ENCODE measurements around the gene PPIA.
"Not testable (repeated sequence)": the region's sequence is repeated elsewhere in the genome, so short reads cannot be mapped to it uniquely, and the experiment has no call there.

Gene PPIA

DNA sequence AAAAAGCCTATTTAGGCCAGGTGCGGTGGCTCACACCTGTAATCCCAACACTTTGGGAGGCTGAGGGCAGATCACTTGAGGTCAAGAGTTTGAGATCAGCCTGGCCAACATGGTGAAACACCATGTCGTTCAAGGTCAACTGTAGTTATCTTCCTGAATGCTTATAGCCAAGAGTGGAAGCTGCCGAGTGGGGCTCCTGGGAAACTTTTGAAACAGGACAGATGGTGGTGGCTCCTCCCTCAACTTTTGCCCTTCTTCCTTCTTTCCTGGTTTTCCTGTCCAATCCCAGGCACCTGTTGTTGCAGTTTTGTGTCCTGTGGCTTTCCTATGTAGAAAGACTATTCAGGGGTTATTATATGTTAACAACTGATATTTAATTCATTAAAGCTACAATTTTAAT lies 8.7 kb upstream of the PPIA start:
- no peak for DNase-seq (ENCODE audit: low read depth in 2 of 2)

- no peak for DNase-seq (ENCODE audit: low read depth in 2 of 2)
Measured at GRCh38 chr7:44789990-44790389, 6.5 kb upstream of the PPIA start.

DNA sequence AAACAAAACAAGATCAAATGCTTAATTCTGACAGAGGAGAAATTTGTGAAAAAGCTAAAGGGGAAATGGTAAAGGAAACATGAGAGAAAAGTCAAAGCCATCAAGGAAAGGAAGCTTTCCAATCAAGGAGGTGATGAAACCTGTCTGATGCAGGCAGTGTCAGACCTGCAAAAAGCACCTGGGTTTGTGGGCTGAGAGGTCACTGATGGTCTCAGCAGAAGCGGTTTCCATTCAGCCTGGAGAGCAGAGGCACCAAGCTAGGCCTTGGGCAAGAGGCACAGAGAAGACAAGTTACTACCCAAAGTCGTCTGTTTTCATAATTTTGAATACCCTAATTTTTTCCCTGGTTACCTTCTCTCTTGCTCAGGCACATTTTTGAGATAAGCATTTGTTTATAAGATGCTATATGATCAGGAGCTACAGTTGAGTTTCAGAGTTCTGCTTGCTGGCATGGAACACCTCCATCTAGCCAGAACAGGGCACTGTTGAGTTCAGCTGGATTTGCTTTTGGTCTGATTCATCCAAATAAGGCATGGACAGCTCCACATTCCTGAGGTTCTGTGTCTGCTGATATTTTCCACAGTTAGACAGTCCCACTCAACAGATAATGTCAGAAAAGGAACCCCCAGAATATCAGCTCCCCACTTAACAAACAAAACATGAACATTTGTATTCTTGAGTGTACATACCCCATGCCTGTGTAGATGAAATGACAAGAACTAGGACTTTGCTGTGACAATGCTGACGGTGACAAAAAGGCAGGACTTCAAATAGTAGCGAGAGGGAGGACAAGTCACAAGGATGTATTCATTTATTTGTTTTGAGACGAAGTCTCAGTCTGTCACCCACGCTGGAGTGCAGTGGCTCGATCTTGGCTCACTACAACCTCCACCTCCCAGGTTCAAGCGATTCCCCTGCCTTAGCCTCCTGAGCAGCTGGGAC lies 4.9 kb upstream of the PPIA start:
- no peak for DNase-seq (ENCODE audit: low read depth in 2 of 2)

GRCh38 chr7:44793919-44794318 lies 2.6 kb upstream of the PPIA start:
- DNase-seq (ENCODE audit: low read depth in 2 of 2), result no peak

- no peak for DNase-seq (ENCODE audit: low read depth in 2 of 2)
Measured at GRCh38 chr7:44794331-44794730, 2.1 kb upstream of the PPIA start.

DNA sequence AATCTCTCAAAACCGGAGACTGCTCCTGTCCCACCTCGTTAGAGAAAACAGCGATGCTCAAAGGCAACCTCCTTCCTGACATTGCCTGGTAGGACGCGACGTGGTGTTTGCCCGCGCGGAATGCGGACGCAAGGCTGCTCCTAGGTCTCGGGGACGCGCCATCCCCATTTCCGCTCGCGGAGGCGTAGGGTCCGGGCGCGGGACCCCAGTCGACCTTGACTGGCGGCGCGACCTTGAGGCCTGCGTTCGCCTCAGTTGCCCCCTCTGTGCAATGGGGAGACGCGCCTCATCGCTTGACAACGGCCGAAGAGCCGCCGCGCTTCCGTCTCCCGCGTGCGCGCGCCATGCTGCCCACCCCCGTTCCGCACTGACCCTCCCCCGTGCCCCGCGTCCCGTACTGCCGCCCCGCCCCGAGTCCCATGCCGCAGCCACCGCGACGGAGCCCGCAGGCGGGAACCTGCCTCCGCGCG lies 412 bp upstream of the PPIA start:
- DNase-seq (ENCODE audit: low read depth in 2 of 2), result no peak

GRCh38 chr7:44797329-44798258 lies 1.1 kb downstream of the PPIA start:
- DNase-seq (ENCODE audit: low read depth in 2 of 2), result peak; percentile 64 to 68

DNA sequence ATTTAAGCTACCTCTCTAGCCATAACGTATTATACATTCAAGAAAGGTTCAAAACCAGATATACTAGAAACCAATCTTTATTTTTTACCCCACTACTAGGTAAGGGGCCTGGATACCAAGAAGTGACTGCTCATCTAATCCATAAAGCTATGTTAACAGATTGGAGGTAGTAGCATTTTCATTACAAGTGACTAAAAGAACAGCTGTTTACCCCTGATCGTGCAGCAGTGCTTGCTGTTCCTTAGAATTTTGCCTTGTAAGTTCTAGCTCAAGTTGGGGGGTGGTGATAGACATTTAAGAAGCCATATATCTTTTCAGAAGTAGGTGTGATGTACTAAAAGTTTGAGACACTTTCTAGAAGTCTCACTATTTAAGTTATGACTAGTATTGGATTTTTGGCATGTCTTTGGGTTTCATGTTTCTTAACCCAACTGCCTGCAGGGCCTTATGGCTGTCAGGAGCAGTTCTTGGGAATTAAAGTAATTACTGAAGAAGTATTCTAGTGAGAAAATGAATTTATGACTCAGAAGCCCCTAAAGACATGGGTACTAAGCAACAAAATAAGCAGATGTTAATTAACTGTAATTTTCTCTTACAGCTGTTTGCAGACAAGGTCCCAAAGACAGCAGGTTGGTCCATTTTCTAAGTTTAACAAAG lies 2.3 kb downstream of the PPIA start:
- DNase-seq (ENCODE audit: low read depth in 2 of 2), result no peak

DNA sequence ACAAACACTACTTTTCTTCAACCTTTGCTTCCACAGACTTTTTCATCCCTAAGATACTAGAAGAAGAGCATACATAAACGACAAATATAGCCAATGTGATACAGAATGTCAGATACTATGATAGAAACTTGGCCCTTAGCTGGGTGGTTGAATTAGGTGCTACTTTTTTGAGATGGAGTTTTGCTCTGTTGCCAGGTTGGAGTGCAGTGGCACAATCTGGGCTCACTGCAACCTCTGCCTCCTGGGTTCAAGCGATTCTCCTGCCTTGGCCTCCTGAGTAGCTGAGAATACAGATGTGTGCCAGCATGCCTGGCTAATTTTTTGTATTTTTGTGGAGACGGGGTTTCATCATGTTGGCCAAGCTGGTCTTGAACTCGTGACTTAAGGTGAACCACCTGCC lies 3.5 kb downstream of the PPIA start:
- no peak for DNase-seq (ENCODE audit: low read depth in 2 of 2)

GRCh38 chr7:44801890-44802289 lies 5.4 kb downstream of the PPIA start:
- DNase-seq (ENCODE audit: low read depth in 2 of 2), result no peak

- DNase-seq (ENCODE audit: low read depth in 2 of 2), result no peak
Measured at GRCh38 chr7:44802418-44803025, 6.0 kb downstream of the PPIA start.

DNA sequence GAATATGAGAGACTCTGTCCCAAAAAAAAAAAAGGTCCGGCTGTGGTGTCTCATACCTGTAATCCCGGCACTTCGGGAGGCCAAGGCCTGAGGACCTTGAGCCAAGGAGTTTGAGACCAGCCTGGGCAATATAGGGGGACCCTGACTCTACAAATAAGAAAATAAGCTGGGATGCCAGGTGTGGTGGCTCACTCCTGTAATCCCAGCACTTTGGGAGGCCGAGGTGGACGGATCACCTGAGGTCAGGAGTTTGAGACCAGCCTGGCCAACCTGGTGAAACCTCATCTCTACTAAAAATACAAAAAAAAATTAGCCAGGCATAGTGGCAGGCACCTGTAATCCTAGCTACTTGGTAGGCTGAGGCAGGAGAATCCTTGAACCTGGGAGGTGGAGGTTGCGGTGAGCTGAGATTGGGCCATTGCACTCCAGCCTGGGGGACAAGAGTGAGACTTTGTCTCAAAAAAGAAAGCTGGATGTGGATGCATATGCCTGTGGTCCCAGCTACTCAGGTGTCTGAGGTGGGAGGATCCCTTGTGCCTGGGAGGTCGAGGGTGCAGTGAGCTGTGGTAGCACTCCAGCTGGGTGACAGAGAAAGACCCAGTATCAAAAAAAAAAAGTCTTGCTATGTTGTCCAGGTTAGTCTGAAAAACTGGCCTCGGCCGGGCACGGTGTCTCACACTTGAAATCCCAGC lies 7.5 kb downstream of the PPIA start:
- DNase-seq (ENCODE audit: low read depth in 2 of 2), result not testable (repeated sequence)

- no peak for DNase-seq (ENCODE audit: low read depth in 2 of 2)
Measured at GRCh38 chr7:44805950-44806349, 9.5 kb downstream of the PPIA start.

DNA sequence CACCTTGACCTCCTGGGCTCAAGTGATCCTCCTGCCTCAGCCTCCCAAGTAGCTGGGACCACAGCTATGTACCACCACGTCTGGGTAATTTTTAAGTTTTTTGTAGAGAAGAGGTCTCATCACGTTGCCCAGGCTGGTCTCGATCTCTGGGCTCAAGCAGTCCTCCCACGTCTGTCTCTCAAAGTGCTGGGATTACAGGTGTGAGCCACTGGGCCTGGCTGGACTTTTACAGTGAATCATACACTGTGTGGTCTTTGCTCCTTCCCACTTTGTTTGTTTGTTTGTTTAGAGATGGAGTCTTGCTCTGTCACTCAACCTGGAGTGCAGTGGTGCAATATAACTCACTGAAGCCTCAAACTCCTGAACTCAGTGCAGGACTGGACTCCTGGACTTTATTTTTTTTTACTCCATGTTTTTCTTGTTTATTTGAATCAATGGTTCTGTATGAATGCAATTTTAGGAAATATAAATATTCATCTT lies 12.5 kb downstream of the PPIA start:
- no peak for DNase-seq (ENCODE audit: low read depth in 2 of 2)

DNA sequence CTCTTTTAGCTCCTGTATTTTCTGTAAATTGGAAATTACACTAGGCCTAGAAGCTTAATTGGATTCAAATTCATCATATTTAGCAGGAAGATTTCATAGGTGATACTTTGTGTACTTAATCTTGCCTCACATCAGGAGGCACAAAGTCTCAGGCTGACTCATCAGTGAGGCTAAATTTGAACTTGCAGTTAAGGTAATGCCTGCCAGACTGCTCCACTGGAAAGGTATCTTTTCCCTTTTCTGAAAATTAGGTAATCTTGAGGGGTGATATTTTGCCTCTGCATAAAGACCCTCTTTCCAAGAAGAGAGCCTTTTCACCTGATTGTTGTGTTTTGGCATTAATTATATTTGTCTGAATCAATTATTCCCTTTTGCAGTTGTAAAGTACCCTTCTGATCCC lies 14.6 kb downstream of the PPIA start:
- DNase-seq (ENCODE audit: low read depth in 2 of 2), result no peak

DNA sequence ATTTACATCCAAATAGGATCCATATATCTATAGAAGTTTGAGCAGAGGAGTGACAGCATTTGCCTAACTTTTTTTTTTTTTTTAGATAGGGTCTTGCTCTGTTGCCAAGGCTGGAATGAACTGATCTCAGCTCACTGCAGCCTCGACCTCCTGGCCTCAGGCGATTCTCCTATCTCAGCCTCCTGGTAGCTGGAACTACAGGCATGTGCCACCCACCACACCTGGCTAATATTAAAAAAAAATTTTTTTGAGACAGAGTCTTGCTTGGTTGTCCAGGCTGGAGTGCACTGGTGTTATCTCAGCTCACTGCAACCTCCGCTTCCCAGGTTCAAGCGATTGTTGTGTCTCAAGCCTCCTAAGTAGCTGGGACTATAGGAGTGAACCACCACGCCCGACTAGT lies 15.1 kb downstream of the PPIA start:
- DNase-seq (ENCODE audit: low read depth in 2 of 2), result no peak

GRCh38 chr7:44814919-44815318 lies 18.4 kb downstream of the PPIA start:
- no peak for DNase-seq (ENCODE audit: low read depth in 2 of 2)

GRCh38 chr7:44819292-44819691 lies 22.8 kb downstream of the PPIA start:
- DNase-seq (ENCODE audit: low read depth in 2 of 2), result no peak

DNA sequence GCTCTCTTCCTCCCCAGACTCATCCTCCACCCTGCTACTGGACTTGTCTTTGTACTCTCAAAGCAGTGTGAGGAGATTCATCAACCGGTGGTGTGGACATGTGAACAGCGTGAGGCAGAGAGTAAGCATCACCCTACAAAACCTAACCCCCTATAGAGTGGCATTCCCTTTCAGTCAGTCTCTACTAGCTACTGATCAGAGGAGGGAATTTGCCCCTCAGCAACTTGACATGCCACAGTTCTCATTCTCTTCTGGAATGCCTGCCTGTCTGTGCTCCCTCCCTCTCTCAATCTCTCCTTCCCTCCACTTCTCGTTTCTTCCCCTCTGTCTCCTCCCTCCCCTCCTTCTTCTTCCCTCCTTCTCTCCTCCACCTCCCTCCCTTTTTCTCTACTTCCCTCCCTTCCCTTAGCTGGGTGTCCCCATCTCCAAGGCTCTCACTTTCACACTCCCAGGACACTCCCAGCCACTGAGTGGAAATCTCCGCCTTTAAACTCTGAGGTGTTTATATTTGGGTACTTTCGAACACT lies 26.8 kb downstream of the PPIA start:
- no peak for DNase-seq (ENCODE audit: low read depth in 2 of 2)

DNA sequence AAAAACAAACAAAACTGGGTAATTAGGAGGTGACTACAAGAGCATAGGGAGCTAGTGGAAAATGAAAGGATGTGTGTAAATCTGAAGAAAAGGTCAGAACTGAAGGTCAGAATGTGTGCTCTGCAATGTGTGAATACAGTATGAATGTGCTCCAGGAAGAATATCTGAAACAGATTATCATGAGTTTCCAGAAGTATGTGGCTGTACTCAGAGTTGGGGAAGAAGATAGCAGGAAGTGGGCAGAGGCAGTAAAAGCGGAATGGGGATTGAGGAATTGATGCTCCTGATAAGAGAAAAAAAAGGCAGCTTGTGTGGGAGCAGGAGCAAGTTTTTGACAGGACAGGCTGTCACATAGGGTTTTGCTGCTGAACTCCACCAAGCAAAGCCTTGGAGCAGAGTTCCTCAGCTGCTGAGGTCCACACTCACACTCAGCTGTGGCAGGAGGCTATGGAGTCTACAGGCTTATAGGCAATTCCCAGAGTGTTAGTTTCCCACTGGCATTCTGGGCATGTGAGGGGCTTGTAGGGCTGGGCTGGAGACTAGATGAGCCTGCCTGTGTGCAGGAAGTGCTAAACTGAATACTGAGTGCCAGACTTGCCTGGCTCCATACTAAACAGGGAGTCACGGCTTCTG lies 28.5 kb downstream of the PPIA start:
- no peak for DNase-seq (ENCODE audit: low read depth in 2 of 2)

All from stimulated activated CD8-positive, alpha-beta memory T cell treated with anti-CD3 and anti-CD28 coated beads, Interleukin-15, amount 100 ng/mL, for 4 hours (primary cell).